ENCODE data around the gene ZNF224. TPM values are rescaled to one million over a fixed set of nuclear protein-coding genes. Genes with fewer than 3 reads are reported as not detected.

The ZNF224 gene
- total and polyA plus RNA-seq, 2 of the 8 experiments (the other 6 are each of a cell fraction or from before 2014, with no cell fraction given) = 3.7 to 17.2 TPM

GRCh38 chr19:44059229-44059628 is 34.9 kb upstream of the ZNF224 start (continued):
- TF ChIP-seq CHD7 (IDR thresholded peaks at IDR 0.05; ENCODE audit: insufficient replicate concordance, low read length) (no peak), POLR2AphosphoS5 (IDR thresholded peaks at IDR 0.05; ENCODE audit: low read depth, low read length) (no peak), NRF1 (IDR thresholded peaks at IDR 0.05; ENCODE audit: low read depth, low read length) (no peak)

All from H1 (cell line).